Measurements from ENCODE around the gene ZNF695.

The ZNF695 gene

DNA sequence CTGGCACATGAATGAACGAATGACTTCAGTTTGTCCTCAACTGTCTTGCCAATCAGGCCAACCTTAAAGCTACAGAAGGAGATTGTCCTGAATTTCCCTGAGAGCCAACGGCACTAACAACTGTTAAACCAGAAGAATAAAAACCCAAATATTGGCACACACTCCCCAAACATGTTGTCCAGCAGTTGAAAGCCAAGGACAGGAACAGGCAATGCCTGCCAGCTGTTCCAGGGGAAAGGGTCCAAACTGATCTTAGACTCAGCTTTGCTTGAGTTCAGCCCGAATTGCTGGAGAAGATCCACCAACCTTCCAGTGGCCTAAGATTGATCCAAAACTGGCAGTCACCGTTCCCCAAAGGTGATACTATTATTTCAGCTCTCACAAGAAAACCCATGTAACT, 53.7 kb downstream of the ZNF695 start:
- no peak for DNase-seq

DNA sequence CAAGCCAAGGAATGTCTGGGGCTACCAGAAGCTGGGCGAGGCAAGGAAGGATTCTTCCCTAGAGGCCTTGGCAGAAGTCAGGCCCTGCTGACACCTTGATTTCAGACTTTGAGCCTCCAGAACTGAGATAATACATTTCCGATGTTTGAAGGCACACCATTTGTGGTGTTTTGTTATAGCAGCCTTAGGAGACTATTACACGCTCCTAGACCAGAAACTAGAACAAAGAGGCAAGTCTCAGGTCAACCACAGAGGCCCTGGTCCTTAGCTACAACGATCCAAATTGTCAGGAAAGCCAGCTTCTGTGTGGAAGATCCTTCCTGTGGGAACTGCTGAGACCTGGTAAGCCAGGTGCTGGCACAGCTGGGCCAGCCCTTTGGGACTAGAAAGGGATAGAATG, 56.4 kb downstream of the ZNF695 start:
- DNase-seq = no peak

DNA sequence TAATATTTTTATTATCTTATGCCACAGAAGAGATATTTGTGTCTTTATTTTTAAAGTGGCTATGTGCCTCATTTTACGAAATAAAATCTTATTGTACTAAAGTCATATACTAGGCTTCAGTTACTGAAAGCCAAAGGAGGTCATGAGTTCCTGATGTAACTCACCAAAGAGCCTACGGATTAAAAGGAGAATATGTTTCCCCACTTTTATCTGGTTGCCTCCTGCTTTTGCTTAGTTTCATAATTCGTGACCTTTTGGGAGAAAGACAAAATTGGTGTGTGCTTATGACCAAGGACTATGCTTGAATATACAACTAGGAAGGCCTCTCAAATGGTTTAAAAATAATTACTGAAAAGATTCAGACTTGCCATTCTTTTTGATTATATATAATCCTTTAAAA, 57.9 kb downstream of the ZNF695 start:
- DNase-seq = no peak

DNA sequence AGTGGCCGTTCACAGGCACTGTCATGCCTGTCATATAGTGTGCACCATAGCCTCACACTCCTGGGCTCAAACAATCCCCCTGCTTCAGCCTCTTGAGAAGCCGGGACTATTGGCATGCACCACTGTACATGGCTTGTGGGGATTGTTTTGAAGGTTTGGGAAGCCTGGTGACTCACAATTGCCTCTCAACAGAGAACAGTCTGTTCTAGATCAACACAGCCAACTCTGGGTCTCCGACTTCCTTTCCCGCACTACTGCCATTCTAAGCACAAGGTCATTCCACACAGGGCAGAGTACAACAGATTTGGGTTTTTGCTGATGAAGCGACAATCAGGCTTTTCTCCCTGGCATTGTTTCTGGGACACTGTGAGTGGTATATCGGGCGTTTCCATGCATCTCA, 60.6 kb downstream of the ZNF695 start:
- no peak for DNase-seq

DNA sequence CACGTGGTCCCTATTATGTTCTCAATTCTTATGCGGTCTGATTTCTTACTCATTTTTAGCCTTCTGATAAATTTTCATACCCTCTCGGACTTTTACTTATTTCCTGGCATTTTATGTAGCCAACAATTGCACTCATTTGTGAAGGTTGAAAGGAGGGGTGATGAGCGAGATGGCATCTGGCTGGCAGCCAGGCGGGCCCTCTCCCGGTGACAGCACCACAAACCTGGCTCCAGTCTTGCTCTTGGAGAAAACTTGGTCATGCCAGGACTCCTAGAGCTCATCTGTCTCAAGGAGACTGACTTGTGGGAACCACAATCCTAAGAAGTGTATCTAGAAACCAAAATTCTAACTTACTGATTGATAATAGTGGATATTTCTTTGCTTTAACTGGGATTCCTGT, 61.5 kb downstream of the ZNF695 start:
- DNase-seq = no peak
